RPMI7951 (cell line): ENCODE measurements around the gene LCN6. TPM values are rescaled to one million over a fixed set of nuclear protein-coding genes. Genes with fewer than 3 reads are reported as not detected.
"Not testable (repeated sequence)": the region's sequence is repeated elsewhere in the genome, so short reads cannot be mapped to it uniquely, and the experiment has no call there.

ENCODE experiments used
- DNase-seq: peaks from one replicate; pipeline ENCODE4 v3.0.0-alpha.2; 2012; ENCODE audit warnings: low read depth
- total RNA-seq: library from RNA; depleted of rRNA; stranded (reverse); fragments of >200 nt; shearing (Covaris generic); gene quantifications from 2 replicates; pipeline ENCODE4 v1.2.3, GENCODE V29; 2014

Gene LCN6
- total RNA-seq, 1 experiment from 2014 or later, result not detected

DNA sequence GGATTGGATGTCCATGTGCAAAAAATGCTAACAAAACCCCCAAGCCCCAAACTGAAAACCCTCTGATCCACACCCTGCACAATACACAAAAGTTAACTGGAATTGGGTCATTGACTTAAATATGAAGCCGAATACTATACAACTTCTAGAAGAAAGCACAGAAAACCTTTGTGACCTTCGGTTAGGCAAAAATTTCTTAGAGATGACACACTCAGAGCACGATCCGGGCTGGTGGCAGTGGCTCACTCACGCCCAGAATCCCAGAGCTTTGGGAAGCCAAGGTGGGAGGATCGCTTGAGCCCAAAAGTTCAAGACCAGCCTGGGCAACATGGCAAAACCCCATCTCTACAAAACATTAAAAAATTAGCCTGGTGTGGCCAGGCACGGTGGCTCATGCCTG lies 37.8 kb downstream of the LCN6 start:
- DNase-seq, result no peak

DNA sequence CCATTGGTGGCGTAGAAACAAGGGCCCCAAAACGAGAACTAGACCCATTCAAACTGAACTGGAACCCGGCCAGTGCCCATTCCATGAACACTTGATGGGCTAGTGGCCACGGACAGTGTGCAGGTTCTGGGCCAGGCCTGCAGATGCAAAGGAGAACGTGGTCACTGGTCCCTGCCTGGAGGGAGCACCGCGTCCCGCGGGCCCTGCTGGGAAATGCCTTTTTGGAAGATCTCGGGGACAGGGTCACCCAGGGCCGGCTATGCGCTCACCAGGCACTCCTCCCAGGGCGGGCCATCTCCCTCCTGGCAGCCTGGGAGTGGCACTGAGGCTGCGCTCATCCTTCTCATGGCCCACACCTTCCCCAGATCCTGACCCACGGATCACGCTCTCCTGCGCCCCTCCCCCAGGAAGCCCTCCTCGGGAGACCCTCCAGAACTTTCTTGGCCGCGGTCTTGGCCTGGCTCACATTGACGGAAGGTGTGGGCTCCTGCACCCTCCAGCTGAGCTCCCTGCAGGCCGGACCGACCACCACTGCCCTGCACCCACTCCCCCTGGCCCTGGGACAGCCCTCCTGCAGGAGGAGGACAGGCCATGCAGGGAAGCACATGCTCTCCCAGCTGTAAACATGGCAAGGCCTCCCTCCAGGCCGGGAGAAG lies 38.7 kb downstream of the LCN6 start:
- DNase-seq, result no peak

DNA sequence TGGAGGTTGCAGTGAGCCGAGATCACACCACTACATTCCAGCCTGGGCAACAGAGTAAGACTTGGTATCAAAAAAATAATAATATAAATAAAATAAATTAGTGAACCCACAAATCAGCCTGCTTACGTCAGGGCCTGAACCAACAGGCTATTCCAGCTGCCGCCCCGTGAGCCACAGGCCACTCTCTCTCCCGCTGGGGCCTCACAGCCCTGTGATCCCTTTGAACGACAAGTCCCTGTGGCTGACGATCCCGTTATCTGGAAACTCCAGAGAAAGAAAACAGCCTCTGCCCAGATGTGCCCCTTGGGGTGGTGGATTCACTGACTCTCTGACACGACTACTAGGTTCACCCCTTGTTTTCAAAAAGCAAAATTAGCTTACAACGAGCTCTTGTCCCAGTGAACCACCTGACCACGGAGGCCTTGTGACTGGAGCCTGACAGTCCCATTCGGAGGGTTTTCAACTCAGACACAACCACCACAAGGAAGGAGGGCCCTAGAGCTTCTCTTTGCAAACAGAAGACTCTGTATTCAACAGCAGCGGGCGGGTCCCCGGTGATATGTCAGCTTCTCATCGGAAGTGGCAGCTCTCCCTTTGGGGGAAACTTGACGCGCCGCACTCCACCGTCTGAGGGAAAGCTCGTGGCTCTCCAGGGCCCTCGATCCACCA lies 40.3 kb downstream of the LCN6 start:
- no peak for DNase-seq

DNA sequence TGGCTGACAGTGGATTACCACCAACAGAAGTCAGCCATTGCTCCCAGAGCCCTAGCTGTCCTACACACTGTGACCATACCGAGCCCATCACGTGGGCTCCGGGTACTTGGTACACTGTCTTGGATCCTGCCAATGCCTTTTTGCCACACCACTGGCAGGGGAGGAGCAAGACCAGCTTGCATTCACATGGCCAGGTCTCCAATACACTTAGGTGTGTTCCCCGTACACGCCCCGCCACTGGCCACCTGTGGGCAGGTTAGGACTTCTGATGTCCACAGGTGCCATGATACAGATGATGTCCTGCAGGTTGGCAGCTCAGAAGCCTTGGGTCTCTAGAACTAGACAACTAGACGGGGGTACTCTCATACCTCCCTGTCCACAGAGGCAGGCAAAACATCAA lies 41.3 kb downstream of the LCN6 start:
- DNase-seq, result no peak

DNA sequence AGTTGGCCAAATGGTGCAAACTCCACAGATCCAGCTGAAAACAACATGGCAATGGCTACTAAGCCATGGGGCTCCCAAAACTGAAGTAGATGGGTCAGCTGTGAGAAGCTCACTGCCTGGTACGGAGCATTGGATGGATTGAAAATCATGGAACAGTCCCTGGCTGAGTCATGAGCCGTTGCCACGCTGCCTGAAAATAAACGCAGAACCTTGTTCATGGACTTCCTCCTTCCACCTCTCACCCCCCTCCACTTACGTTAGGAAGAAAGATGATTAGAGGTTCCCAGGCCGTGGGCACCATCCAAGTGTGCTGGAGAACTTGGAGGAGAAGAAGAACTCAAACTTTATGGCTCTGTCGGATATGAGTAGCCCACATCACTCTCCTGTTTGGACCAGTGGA lies 42.8 kb downstream of the LCN6 start:
- no peak for DNase-seq

GRCh38 chr9:136704741-136705140 lies 43.6 kb downstream of the LCN6 start:
- DNase-seq, result not testable (repeated sequence)

DNA sequence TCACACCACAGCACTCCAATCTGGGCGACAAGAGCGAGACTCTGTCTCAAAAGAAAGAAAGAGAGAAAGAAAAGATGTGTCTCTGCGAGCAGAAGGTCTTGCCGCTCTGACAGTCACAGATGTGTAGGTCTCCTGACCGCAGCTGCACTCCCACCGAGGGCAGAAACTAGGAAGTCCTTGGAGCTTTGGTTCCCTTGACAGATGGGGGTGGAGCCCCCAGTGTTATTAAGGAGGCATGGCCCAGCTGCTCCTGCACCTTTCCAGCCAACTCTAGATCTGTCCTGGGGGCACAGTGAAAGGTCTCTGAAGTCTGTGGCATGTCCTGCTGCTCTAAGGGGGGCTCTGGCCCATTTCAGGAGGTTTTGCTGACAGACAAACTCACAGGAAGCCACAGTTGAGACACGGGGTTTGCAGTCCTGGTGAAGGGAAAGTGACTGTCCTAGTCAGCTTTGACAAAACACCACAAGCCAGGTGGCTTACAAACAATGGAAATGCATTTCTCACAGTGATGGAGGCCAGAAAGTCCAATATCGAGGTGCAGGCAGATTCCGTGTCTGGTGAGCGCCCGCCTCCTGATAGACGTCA lies 45.0 kb downstream of the LCN6 start:
- no peak for DNase-seq

GRCh38 chr9:136701668-136702053 lies 46.7 kb downstream of the LCN6 start:
- no peak for DNase-seq

DNA sequence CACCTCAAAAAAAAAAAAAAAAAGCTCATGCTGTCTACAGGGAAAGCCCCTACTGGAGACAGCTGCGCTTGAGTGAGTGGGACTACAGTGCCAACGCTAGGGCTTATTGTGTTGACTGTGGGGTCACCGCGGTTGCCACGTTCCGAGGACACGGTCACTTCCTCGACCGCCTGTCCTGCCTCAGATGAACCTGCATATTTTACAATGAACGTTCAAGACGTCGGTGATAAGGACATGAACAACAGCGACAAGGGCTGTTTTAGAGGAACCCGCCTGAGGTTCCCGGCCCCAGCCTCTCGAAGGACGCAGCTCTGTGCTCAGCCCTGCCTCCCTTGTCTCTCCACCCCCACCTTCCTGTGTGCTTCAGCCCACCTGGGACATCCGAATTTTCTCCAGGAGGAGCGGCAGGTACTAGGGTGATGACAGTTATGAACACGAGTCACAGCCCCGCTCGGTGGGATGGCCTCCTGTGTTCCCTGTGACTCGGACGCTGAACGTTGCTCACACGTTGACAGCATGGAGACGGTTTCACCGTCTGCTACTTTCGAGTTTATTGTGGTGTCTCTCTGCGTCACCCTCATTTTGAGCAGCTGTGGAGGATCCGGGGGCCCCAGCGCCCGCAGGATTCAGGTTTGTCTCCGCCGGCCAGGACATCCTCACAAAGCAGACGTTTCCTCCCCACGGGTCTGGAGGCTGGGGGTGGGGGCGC lies 47.2 kb downstream of the LCN6 start:
- DNase-seq, result no peak

GRCh38 chr9:136700304-136700703 lies 48.0 kb downstream of the LCN6 start:
- peak; percentile 32 for DNase-seq

GRCh38 chr9:136698635-136699246 lies 49.6 kb downstream of the LCN6 start:
- DNase-seq, result no peak

DNA sequence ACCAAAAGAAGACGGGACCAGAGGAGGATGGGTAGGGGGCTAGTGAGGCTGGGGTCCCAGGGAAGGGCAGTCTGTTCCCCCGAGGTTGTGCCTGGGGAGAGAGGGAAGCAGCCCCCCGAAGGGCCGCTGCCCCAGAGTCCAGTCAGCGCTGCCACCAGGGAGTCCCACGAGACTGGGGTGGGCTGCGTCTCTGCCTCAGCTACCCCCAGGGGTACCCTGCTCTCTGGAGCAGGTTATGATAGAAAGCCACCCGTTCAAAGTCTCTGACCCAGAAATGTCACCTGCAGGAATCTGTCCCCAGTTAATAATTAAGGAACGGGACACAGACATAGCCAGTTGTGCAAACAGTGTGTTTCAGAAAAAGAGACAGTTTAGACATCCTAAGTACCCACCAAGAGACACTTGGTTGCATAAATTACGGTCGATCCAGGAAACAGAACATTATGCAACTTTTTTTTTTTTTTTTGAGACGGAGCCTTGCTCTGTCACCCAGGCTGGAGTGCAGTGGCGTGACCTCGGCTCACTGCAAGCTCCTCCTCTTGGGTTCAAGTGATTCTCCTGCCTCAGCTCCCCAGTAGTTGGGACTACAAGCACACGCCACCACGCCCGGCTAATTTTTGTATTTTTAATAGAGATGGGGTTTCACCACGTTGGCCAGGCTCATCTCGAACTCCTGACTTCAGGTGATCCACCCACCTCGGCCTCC lies 50.4 kb downstream of the LCN6 start:
- DNase-seq, result no peak

DNA sequence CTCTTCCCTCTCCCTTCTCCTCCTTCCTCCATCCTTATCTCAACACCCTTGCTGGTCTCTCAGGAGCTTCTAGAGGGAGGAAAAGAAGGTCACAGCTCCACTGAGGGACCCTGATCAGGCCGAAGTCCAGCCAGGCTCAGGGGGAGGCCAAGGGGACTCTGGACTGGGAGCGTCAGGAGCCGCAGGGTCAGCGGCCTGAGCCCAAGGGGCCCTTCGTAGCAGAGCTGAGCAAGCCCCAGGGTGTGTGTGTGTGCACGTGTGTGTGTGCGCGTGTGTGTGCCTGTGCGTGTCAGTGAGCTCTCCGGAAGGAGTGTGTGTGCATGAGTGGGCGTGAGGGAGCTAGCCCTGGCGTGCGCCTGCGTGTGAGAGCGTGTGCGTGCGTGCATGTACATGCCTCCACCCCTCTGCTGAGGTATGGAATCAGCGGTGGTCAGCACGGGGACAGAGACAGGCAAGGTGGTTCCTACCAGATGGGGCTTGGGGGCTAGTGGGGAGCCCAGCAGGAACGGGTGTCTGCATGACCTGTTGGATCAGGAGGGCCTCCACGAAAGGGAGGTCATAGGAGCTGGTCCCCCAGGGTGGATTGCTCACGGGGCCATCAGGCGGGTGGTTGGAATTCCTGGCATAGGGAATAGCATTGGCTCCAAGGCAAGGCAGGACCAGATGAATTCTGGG lies 51.0 kb downstream of the LCN6 start:
- peak; percentile 43 for DNase-seq

DNA sequence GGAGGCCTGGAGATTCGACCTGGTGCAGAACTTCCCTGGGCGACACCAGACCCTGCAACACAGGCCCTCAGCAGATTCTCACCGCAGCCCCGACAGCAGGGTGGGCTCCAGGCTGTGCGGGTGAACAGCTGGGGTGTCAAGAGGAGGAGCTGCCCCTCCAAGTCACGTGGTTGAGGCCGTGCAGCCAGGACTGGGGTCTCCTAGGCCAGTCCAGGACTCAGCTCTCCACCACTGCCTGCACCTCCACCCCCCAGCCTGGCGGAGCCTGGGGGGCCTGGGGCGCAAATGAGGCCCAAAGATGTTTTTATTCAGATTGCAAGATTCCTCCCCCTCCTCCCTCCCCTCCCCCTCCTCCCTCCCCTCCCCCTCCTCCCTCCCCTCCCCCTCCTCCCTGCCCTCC lies 51.8 kb downstream of the LCN6 start:
- no peak for DNase-seq

GRCh38 chr9:136695955-136696354 lies 52.4 kb downstream of the LCN6 start:
- DNase-seq, result no peak

DNA sequence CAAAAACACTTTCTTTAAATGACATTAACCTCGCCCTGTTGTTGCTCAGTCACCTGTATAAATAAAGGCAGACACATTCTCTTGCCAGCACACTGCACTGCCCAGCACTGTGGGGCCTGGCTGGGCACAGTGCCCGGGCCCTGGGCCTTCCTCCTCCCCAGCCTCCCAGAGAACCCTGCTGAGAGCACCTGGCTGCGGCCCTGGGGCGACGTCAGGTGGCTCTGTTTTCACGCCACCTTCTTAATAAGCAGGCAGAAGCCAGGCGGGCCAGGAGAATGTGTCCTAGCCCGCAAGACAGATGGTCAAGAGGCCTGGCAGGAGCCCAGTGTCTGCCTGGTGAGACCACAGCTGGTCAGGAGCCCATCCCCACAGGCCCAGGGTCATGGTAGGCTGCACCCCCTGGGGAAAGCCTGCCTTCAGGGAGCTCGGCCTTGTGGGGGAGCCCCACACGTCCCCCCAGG lies 52.9 kb downstream of the LCN6 start:
- DNase-seq, result no peak

GRCh38 chr9:136694872-136695247 lies 53.5 kb downstream of the LCN6 start:
- no peak for DNase-seq

DNA sequence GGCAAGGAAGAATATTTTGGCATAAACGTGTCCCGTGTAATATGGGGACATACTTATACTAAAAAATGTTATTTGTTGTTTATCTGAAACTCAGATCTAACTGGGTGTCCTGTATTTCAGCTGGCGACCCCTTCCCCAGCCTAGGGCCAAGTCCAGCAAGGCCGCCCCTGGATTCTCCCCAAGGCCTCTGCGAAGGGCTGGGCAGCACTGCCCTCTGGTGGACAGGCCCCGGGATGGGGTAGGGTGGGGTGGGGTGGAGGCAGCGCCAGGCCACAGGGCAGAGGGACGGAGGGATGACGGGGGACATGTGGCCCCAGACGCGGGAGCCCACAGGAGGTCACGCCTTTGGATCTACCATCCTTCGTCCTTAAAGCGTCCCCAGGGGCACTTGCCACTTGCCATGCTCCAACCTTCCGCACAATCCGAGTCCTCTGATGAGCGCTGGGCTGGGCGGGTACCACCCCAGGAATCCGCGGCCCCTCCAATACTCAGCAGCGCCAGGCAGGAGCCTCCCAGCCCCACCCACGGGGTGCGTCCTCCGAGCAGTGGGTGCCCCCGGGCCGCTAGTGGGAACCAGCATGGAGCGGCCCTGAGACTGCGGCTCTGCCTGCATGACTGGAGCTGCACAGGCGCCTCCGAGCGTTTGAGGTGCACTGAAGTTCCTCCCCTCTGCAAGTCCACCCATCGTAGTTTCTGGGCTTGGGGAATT lies 54.0 kb downstream of the LCN6 start:
- no peak for DNase-seq
